Stimulated activated CD4-positive, alpha-beta T cell treated with anti-CD3 and anti-CD28 coated beads, Interleukin-12 subunit alpha, Interleukin-12 subunit beta, amount 100 ng/mL, for 24 hours (primary cell): ENCODE results near the gene ANGPTL8.

Source experiments
- DNase-seq, 2 experiments: peaks; one replicate each; pipeline ENCODE4 v3.0.0-alpha.2; 2020; ENCODE audit warnings: low read depth in 2 of 2

Gene ANGPTL8

GRCh38 chr19:11291415-11291814 is 52.0 kb downstream of the ANGPTL8 start:
- DNase-seq, result no peak
